Endodermal cell (in vitro differentiated cells): ENCODE results near the gene NSUN6. TPM values are rescaled to one million over a fixed set of nuclear protein-coding genes. Genes with fewer than 3 reads are reported as not detected.

Source experiments
- DNase-seq: peaks from one replicate; pipeline ENCODE4 v3.0.0-alpha.2; 2017
- H3K27ac ChIP-seq: 2 replicates; pipeline ENCODE4 v1.5.1; 2013; ENCODE audit warnings: mild to moderate bottlenecking, low read depth, low read length, moderate library complexity
- H3K27me3 ChIP-seq: 2 replicates; pipeline ENCODE4 v1.6.1; 2013; ENCODE audit warnings: mild to moderate bottlenecking, low read length, moderate library complexity; ENCODE audit not compliant: insufficient read depth, control insufficient read depth, poor library complexity, severe bottlenecking
- H3K36me3 ChIP-seq: 2 replicates; pipeline ENCODE4 v1.7.0; 2013; ENCODE audit warnings: mild to moderate bottlenecking, low read length, moderate library complexity; ENCODE audit not compliant: control insufficient read depth, insufficient read depth
- H3K4me1 ChIP-seq: one replicate; pipeline ENCODE4 v1.7.0; 2013; ENCODE audit warnings: low read length; ENCODE audit not compliant: control insufficient read depth, insufficient read depth
- H3K4me3 ChIP-seq: 2 replicates; pipeline ENCODE4 v1.5.1; 2013; ENCODE audit warnings: mild to moderate bottlenecking, low read length, moderate library complexity
- H3K9ac ChIP-seq: 2 replicates; pipeline ENCODE4 v1.6.1; 2013; ENCODE audit warnings: mild to moderate bottlenecking, low read length, moderate library complexity; ENCODE audit not compliant: poor library complexity, severe bottlenecking; ENCODE audit errors: extremely low read depth
- H3K9me3 ChIP-seq: 2 replicates; pipeline ENCODE4 v1.6.1; 2013; ENCODE audit warnings: mild to moderate bottlenecking, low read length, moderate library complexity; ENCODE audit not compliant: control insufficient read depth
- H3K27ac Mint-ChIP-seq: 2 replicates; pipeline ENCODE4 v1.8.0; 2020; ENCODE audit warnings: mixed read lengths
- H3K27me3 Mint-ChIP-seq: 2 replicates; pipeline ENCODE4 v1.8.0; 2021; ENCODE audit warnings: mild to moderate bottlenecking, mixed read lengths; ENCODE audit not compliant: insufficient read depth
- H3K36me3 Mint-ChIP-seq: 2 replicates; pipeline ENCODE4 v1.8.0; 2020; ENCODE audit warnings: low read depth, mixed read lengths
- H3K4me1 Mint-ChIP-seq: 2 replicates; pipeline ENCODE4 v1.8.0; 2020; ENCODE audit warnings: mixed read lengths
- H3K4me3 Mint-ChIP-seq: 2 replicates; pipeline ENCODE4 v1.8.0; 2020; ENCODE audit warnings: mild to moderate bottlenecking, moderate library complexity, mixed read lengths
- H3K9me3 Mint-ChIP-seq: 2 replicates; pipeline ENCODE4 v1.8.0; 2020; ENCODE audit warnings: mild to moderate bottlenecking, mixed read lengths
- WGBS, 2 experiments: methylation state at CpG; one replicate each; pipeline versions ENCODE4 v1.1.5 to v1.1.7; 2013; ENCODE audit warnings: missing lambda C conversion rate in 2 of 2, mixed read lengths in 1 of 2; ENCODE audit not compliant: insufficient coverage in 1 of 2, insufficient read length in 1 of 2; 5-methylcytosine and 5-hydroxymethylcytosine counted together
- total RNA-seq, 2 donors: library from RNA; stranded (reverse); fragmentation: NEBNext Ultra II Directional in 1 of 2; extraction: Animal tissue kit (Norgen Biotek cat#: 25700) in 1 of 2; gene quantifications; 2 replicates in 1 of 2; 3 replicates in 1 of 2; pipeline ENCODE4 v1.2.1, GENCODE V29; 2021
- TF ChIP-seq, protein P1 (sequence below): fragments of 200-600 bp; sonication (generic); conservative IDR thresholded peaks from 2 replicates; pipeline ENCODE4 v1.5.0; 2021; ENCODE audit warnings: antibody characterized with exemption, mild to moderate bottlenecking

The NSUN6 gene
- total RNA-seq, 2 donors from 2014 or later: 10.6 to 15.4 TPM

DNA sequence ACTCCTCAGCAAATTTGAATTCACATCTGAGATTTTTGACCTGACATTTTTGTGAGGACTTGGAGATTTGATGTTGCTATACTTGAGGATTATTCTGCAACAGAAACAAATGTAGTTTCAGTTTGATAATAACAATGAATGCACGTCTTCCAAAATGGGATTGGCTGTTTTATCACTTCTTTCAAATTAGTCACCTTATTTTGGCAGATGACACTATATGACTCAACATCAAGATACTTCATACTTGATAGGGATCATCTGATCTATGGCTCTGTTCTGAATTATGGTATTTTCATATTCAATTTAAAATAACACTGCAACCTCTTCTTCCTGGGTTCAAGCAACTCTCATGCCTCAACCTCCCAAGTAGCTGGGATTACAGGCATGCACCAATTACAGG lies 32.0 kb upstream of the NSUN6 start:
- Mint-ChIP-seq H3K9me3 (no peaks in the 10 kb centered on the region), H3K27me3 (no peaks in the 10 kb centered on the region), H3K4me3 (no peak overlapping the region), H3K4me1 (no peaks in the 10 kb centered on the region), H3K36me3 (no peaks in the 10 kb centered on the region), H3K27ac (no peak overlapping the region)
- 94 to 100% methylated on average over 1 of the region's 1 CpG for WGBS, 2 experiments
- DNase-seq: no peak
- Histone ChIP-seq H3K9me3 (no peaks in the 10 kb centered on the region), H3K36me3 (peaks cover 37% of the 10 kb centered on the region), H3K4me3 (no peak overlapping the region), H3K4me1 (no peaks in the 10 kb centered on the region), H3K9ac (no peak overlapping the region), H3K27me3 (no peaks in the 10 kb centered on the region), H3K27ac (no peak overlapping the region)
- TF ChIP-seq, protein P1, sequence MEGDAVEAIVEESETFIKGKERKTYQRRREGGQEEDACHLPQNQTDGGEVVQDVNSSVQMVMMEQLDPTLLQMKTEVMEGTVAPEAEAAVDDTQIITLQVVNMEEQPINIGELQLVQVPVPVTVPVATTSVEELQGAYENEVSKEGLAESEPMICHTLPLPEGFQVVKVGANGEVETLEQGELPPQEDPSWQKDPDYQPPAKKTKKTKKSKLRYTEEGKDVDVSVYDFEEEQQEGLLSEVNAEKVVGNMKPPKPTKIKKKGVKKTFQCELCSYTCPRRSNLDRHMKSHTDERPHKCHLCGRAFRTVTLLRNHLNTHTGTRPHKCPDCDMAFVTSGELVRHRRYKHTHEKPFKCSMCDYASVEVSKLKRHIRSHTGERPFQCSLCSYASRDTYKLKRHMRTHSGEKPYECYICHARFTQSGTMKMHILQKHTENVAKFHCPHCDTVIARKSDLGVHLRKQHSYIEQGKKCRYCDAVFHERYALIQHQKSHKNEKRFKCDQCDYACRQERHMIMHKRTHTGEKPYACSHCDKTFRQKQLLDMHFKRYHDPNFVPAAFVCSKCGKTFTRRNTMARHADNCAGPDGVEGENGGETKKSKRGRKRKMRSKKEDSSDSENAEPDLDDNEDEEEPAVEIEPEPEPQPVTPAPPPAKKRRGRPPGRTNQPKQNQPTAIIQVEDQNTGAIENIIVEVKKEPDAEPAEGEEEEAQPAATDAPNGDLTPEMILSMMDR: no peak

DNA sequence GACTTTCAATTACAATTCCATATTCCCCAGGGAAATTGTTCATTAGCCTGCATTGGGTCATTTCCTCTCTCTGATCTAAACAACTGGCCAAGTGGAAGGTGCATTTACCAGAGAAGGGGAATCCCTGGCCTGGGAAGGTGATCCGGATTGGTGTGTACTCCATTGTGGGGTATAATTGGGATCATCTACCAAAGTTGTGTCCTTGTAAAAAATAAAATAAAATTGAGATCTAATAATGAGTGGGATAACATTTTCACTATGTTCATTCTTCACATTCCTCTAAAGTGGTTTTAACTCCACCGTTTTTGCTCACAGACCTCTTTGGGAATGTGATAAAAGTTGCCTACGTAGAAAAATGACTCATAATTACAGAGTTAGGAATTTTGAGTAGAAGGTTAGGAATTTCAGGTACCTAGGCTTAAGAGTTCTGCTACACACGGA lies 30.6 kb upstream of the NSUN6 start:
- TF ChIP-seq, protein P1: no peak
- WGBS, 2 experiments: 90 to 93% methylated on average over 2 to 4 of the region's 4 CpGs
- DNase-seq: no peak
- Histone ChIP-seq H3K27ac (no peak overlapping the region), H3K4me3 (no peak overlapping the region), H3K36me3 (peaks cover 47% of the 10 kb centered on the region), H3K27me3 (no peaks in the 10 kb centered on the region), H3K9ac (no peak overlapping the region), H3K9me3 (no peaks in the 10 kb centered on the region), H3K4me1 (no peaks in the 10 kb centered on the region)
- H3K9me3 Mint-ChIP-seq: no peaks in the 10 kb centered on the region
- no peaks in the 10 kb centered on the region for H3K27me3 Mint-ChIP-seq
- peaks cover under 1% of the 10 kb centered on the region for H3K36me3 Mint-ChIP-seq
- no peak overlapping the region for H3K27ac Mint-ChIP-seq
- no peak overlapping the region for H3K4me3 Mint-ChIP-seq
- H3K4me1 Mint-ChIP-seq: no peaks in the 10 kb centered on the region

- DNase-seq: no peak
- TF ChIP-seq, protein P1: no peak
- H3K36me3 Mint-ChIP-seq: peaks cover 4% of the 10 kb centered on the region
- H3K27me3 ChIP-seq: no peaks in the 10 kb centered on the region
- H3K4me3 ChIP-seq: no peak overlapping the region
- H3K4me1 Mint-ChIP-seq: no peaks in the 10 kb centered on the region
- no peaks in the 10 kb centered on the region for H3K4me1 ChIP-seq
- 95% methylated on average over 2 of the region's 2 CpGs; no CpG with 5 or more reads in 1 of the 2 experiments for WGBS, 2 experiments
- no peaks in the 10 kb centered on the region for H3K9me3 Mint-ChIP-seq
- no peaks in the 10 kb centered on the region for H3K9me3 ChIP-seq
- H3K9ac ChIP-seq: no peak overlapping the region
- peaks cover 53% of the 10 kb centered on the region for H3K36me3 ChIP-seq
- no peak overlapping the region for H3K4me3 Mint-ChIP-seq
- H3K27me3 Mint-ChIP-seq: no peaks in the 10 kb centered on the region
- no peak overlapping the region for H3K27ac Mint-ChIP-seq
- H3K27ac ChIP-seq: no peak overlapping the region
These were observed 30.0 kb upstream of the NSUN6 start for GRCh38 chr10:18681366-18681765.
